H9 (cell line): ENCODE measurements around the gene ARRB1. TPM values are rescaled to one million over a fixed set of nuclear protein-coding genes. Genes with fewer than 3 reads are reported as not detected.

Experiments
- DNase-seq: peaks from one replicate; pipeline ENCODE4 v3.0.0-alpha.2; 2017
- H2AFZ ChIP-seq: one replicate; pipeline ENCODE4 v1.6.1; 2013; ENCODE audit warnings: mild to moderate bottlenecking, low read length, control low read depth, moderate library complexity
- H2AK5ac ChIP-seq: 2 replicates; pipeline ENCODE4 v1.6.1; 2013; ENCODE audit warnings: low read length, control low read depth, mixed read lengths; ENCODE audit not compliant: insufficient read length
- H2BK120ac ChIP-seq: one replicate; pipeline ENCODE4 v1.6.1; 2013; ENCODE audit warnings: low read depth, mild to moderate bottlenecking, low read length, control low read depth, inconsistent platforms; ENCODE audit not compliant: poor library complexity, severe bottlenecking
- H2BK12ac ChIP-seq: 2 replicates; pipeline ENCODE4 v1.6.1; 2013; ENCODE audit warnings: low read length, control low read depth, mixed read lengths, low read depth; ENCODE audit not compliant: insufficient read length
- H2BK15ac ChIP-seq: 2 replicates; pipeline ENCODE4 v1.6.1; 2013; ENCODE audit warnings: low read depth, low read length, control low read depth
- H2BK20ac ChIP-seq: one replicate; pipeline ENCODE4 v1.6.1; 2013; ENCODE audit warnings: low read depth, mild to moderate bottlenecking, low read length, control low read depth, inconsistent platforms; ENCODE audit not compliant: poor library complexity, severe bottlenecking
- H2BK5ac ChIP-seq: 2 replicates; pipeline ENCODE4 v1.6.1; 2013; ENCODE audit warnings: low read length, control low read depth, mixed read lengths; ENCODE audit not compliant: insufficient read length
- H3K14ac ChIP-seq: 2 replicates; pipeline ENCODE4 v1.6.1; 2013; ENCODE audit warnings: low read length, control low read depth; ENCODE audit not compliant: insufficient read depth
- H3K18ac ChIP-seq: 2 replicates; pipeline ENCODE4 v1.6.1; 2013; ENCODE audit warnings: low read depth, mild to moderate bottlenecking, mixed read lengths, low read length, control low read depth; ENCODE audit not compliant: insufficient read length
- H3K23ac ChIP-seq: 2 replicates; pipeline ENCODE4 v1.6.1; 2013; ENCODE audit warnings: low read length, control low read depth, mixed read lengths, low read depth; ENCODE audit not compliant: insufficient read length
- H3K23me2 ChIP-seq: 2 replicates; pipeline ENCODE4 v1.6.1; 2013; ENCODE audit warnings: low read depth, mild to moderate bottlenecking, mixed read lengths, low read length, control low read depth; ENCODE audit not compliant: insufficient read length, poor library complexity, severe bottlenecking
- H3K27ac ChIP-seq: 2 replicates; pipeline ENCODE4 v1.5.1; 2013; ENCODE audit warnings: low read length, control low read depth, mixed read lengths, low read depth; ENCODE audit not compliant: insufficient read length
- H3K27me3 ChIP-seq: 2 replicates; pipeline ENCODE4 v1.6.1; 2013; ENCODE audit warnings: low read length, control low read depth, inconsistent platforms; ENCODE audit not compliant: insufficient read depth
- H3K4ac ChIP-seq: 2 replicates; pipeline ENCODE4 v1.6.1; 2013; ENCODE audit warnings: low read depth, mild to moderate bottlenecking, control low read depth, inconsistent platforms, low read length, moderate library complexity
- H3K4me1 ChIP-seq: 2 replicates; pipeline ENCODE4 v1.6.1; 2013; ENCODE audit warnings: low read length, control low read depth, inconsistent platforms; ENCODE audit not compliant: insufficient read depth
- H3K4me2 ChIP-seq: 2 replicates; pipeline ENCODE4 v1.6.1; 2013; ENCODE audit warnings: low read length, control low read depth, mixed read lengths; ENCODE audit not compliant: insufficient read length, insufficient read depth
- H3K56ac ChIP-seq: 2 replicates; pipeline ENCODE4 v1.6.1; 2013; ENCODE audit warnings: low read depth, mild to moderate bottlenecking, mixed read lengths, low read length, control low read depth; ENCODE audit not compliant: insufficient read length
- H3K79me1 ChIP-seq: 2 replicates; pipeline ENCODE4 v1.6.1; 2013; ENCODE audit warnings: low read depth, mild to moderate bottlenecking, moderate library complexity, low read length, control low read depth, inconsistent platforms; ENCODE audit not compliant: insufficient read depth, poor library complexity, severe bottlenecking
- H3K79me2 ChIP-seq: 2 replicates; pipeline ENCODE4 v1.6.1; 2013; ENCODE audit warnings: low read length, control low read depth, inconsistent platforms; ENCODE audit not compliant: insufficient read depth
- H3K9ac ChIP-seq: 2 replicates; pipeline ENCODE4 v1.6.1; 2013; ENCODE audit warnings: low read length, control low read depth, mixed read lengths; ENCODE audit not compliant: insufficient read length; ENCODE audit errors: extremely low read depth
- H3K9me3 ChIP-seq: one replicate; pipeline ENCODE4 v1.6.1; 2013; ENCODE audit warnings: low read depth, low read length, inconsistent platforms; ENCODE audit not compliant: control insufficient read depth
- H3T11ph ChIP-seq: one replicate; pipeline ENCODE4 v1.6.1; 2013; ENCODE audit warnings: mild to moderate bottlenecking, low read length, control low read depth, inconsistent platforms
- H4K20me1 ChIP-seq: one replicate; pipeline ENCODE4 v1.6.1; 2013; ENCODE audit not compliant: control insufficient read depth, insufficient read length, insufficient read depth
- H4K5ac ChIP-seq: 2 replicates; pipeline ENCODE4 v1.6.1; 2013; ENCODE audit warnings: low read depth, mild to moderate bottlenecking, mixed read lengths, low read length, control low read depth; ENCODE audit not compliant: insufficient read length
- H4K8ac ChIP-seq: replicated peaks from 2 replicates; pipeline ENCODE4 v1.6.1; 2013; ENCODE audit warnings: low read length, control low read depth, mixed read lengths, low read depth; ENCODE audit not compliant: insufficient read length
- H4K91ac ChIP-seq: 2 replicates; pipeline ENCODE4 v1.6.1; 2013; ENCODE audit warnings: low read depth, mild to moderate bottlenecking, moderate library complexity, mixed read lengths, low read length, control low read depth; ENCODE audit not compliant: insufficient read length
- H3K27ac Mint-ChIP-seq, 3 experiments: 2 replicates in 2 of 3; 3 replicates in 1 of 3; pipeline ENCODE4 v1.8.0; 2020 to 2021; ENCODE audit warnings: mixed read lengths in 3 of 3, mild to moderate bottlenecking in 1 of 3, moderate library complexity in 1 of 3
- H3K27me3 Mint-ChIP-seq: 2 replicates; pipeline ENCODE4 v1.8.0; 2021; ENCODE audit warnings: low read depth, mild to moderate bottlenecking, moderate library complexity, mixed read lengths
- H3K36me3 Mint-ChIP-seq, 3 experiments: 2 replicates in 2 of 3; 3 replicates in 1 of 3; pipeline ENCODE4 v1.8.0; 2020 to 2021; ENCODE audit warnings: low read depth in 3 of 3, mixed read lengths in 3 of 3; ENCODE audit not compliant: insufficient read depth in 1 of 3
- H3K4me1 Mint-ChIP-seq, 2 experiments: 2 replicates each; pipeline ENCODE4 v1.8.0; 2020; ENCODE audit warnings: mixed read lengths in 2 of 2
- H3K4me3 Mint-ChIP-seq, 2 experiments: 2 replicates in 1 of 2; 3 replicates in 1 of 2; pipeline ENCODE4 v1.8.0; 2020 to 2021; ENCODE audit warnings: mild to moderate bottlenecking in 2 of 2, mixed read lengths in 2 of 2, moderate library complexity in 1 of 2
- H3K9me3 Mint-ChIP-seq, 2 experiments: 2 replicates in 1 of 2; 3 replicates in 1 of 2; pipeline ENCODE4 v1.8.0; 2020; ENCODE audit warnings: mild to moderate bottlenecking in 2 of 2, mixed read lengths in 2 of 2, moderate library complexity in 1 of 2
- WGBS: extraction: QIAGEN DNeasy Blood & Tissue Kit; methylation state at CpG from one replicate; pipeline ENCODE4 v1.1.7; 2013; ENCODE audit warnings: missing lambda C conversion rate, low lambda C conversion rate, mixed read lengths; ENCODE audit not compliant: insufficient read length; ENCODE audit errors: extremely low coverage; 5-methylcytosine and 5-hydroxymethylcytosine counted together
- total RNA-seq: library from RNA; stranded (reverse); gene quantifications from 2 replicates; pipeline ENCODE4 v1.2.1, GENCODE V29; 2021
- TF ChIP-seq, protein P1 (sequence below): fragments of 200-600 bp; sonication (generic); conservative IDR thresholded peaks from 3 replicates; pipeline ENCODE4 v1.8.0; 2021; ENCODE audit warnings: antibody characterized with exemption, mild to moderate bottlenecking

ARRB1 gene
- total RNA-seq, 1 experiment from 2014 or later = 20.6 TPM

DNA sequence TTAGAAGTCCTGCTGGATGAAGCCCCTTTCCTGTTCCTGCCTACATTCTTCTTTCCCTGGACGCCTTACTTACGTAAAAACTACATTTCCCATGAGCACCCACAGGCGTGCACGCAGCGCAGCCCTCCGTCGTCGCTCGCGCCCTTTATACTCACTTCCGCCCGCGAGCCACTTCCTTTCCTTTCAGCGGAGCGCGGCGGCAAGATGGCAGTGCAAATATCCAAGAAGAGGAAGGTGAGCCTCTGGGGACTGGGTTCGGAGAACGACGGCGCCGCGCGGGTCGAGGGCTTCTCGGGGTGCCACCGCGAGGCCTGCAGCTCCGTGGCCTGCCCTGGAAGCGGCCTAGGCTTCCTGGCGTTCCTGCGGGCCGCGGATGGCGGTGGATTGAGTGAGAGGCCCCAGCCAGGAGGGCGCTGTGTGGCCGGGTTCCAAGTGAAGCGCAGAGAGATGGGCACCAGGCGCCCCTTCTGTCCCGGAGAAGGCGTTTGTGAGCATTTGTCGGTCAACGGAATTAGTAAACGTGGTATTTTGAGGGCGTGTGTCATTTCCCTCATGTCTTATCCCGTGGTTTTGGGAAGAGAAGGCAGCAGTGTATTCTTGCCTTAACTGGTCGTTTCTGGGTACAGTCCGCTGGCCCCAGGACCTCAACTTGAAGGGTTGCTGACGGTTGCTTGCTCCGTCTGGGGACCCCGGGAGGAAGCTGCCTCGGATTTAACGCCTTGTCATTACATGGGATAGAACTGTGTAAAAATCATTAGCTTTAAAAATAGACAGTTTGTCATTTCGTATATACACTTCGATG, 48.1 kb upstream of the ARRB1 start, which contains the start of gene RPS3:
Gene RPS3 (plus strand): TSS at position 175 of the 802 bp plus-strand sequence. CDS start 30 bp downstream, at position 205.
- peak within 1 kb of the TSS; percentile 75 for H3K56ac ChIP-seq

More for the DNA sequence above, 48.1 kb upstream of the ARRB1 start, which contains the start of gene RPS3:
- Mint-ChIP-seq H3K27me3 (no peaks in the 10 kb centered on the region; the same call in 1 of the 2 replicates), H3K4me1 (peaks cover 22 to 34% of the 10 kb centered on the region in 2 experiments), H3K27ac (peak within 1 kb of the TSS; percentile 99 to 100 (median 99)), H3K4me3 (peak within 1 kb of the TSS; percentile 97 to 99), H3K9me3 (peaks cover 4 to 6% of the 10 kb centered on the region in 2 experiments; a peak in 3 of 5 replicates), H3K36me3 (peaks cover 52 to 54% (median 53%) of the 10 kb centered on the region in 3 experiments)
- H3K23ac ChIP-seq = no peak within 1 kb of the TSS
- H3K27ac ChIP-seq = peak within 1 kb of the TSS; percentile 40
- peak; percentile 90 for DNase-seq
- no peak within 1 kb of the TSS for H3T11ph ChIP-seq
- peak within 1 kb of the TSS; percentile 94 for H4K5ac ChIP-seq
- peaks cover 34% of the 10 kb centered on the region for H3K79me2 ChIP-seq
- no peaks in the 10 kb centered on the region for H3K9me3 ChIP-seq
- H3K4me2 ChIP-seq = peak within 1 kb of the TSS; percentile 75
- H2AK5ac ChIP-seq = no peak within 1 kb of the TSS
- H3K79me1 ChIP-seq = peaks cover 9% of the 10 kb centered on the region
- H2BK12ac ChIP-seq = no peak within 1 kb of the TSS
- peak within 1 kb of the TSS; percentile 99 for H3K9ac ChIP-seq
- H4K8ac ChIP-seq = no peak within 1 kb of the TSS
- peak within 1 kb of the TSS; percentile 34 for H4K91ac ChIP-seq
- peak within 1 kb of the TSS; percentile 53 for H2AFZ ChIP-seq
- TF ChIP-seq, protein P1, sequence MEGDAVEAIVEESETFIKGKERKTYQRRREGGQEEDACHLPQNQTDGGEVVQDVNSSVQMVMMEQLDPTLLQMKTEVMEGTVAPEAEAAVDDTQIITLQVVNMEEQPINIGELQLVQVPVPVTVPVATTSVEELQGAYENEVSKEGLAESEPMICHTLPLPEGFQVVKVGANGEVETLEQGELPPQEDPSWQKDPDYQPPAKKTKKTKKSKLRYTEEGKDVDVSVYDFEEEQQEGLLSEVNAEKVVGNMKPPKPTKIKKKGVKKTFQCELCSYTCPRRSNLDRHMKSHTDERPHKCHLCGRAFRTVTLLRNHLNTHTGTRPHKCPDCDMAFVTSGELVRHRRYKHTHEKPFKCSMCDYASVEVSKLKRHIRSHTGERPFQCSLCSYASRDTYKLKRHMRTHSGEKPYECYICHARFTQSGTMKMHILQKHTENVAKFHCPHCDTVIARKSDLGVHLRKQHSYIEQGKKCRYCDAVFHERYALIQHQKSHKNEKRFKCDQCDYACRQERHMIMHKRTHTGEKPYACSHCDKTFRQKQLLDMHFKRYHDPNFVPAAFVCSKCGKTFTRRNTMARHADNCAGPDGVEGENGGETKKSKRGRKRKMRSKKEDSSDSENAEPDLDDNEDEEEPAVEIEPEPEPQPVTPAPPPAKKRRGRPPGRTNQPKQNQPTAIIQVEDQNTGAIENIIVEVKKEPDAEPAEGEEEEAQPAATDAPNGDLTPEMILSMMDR = no peak; the same call in 2 of the 3 replicates
- no CpG with 5 or more reads among the region's 55 CpGs for WGBS
- H3K23me2 ChIP-seq = peaks cover 9% of the 10 kb centered on the region
- H3K4ac ChIP-seq = peak within 1 kb of the TSS; percentile 53
- peak within 1 kb of the TSS; percentile 93 for H3K14ac ChIP-seq
- peak within 1 kb of the TSS; percentile 96 for H3K18ac ChIP-seq
- H2BK5ac ChIP-seq = peak within 1 kb of the TSS; percentile 86
- H3K27me3 ChIP-seq = no peaks in the 10 kb centered on the region
- no peak within 1 kb of the TSS for H2BK20ac ChIP-seq
- peaks cover 3% of the 10 kb centered on the region for H4K20me1 ChIP-seq
- H2BK15ac ChIP-seq = no peak within 1 kb of the TSS
- no peaks in the 10 kb centered on the region; the same call in 1 of the 2 replicates for H3K4me1 ChIP-seq
- no peak within 1 kb of the TSS for H2BK120ac ChIP-seq
